NT2/D1 (cell line): ENCODE data around the gene NBPF1.
"Not testable (repeated sequence)": the region's sequence is repeated elsewhere in the genome, so short reads cannot be mapped to it uniquely, and the experiment has no call there.

Experiments
- DNase-seq: peaks from one replicate; pipeline ENCODE4 v3.0.0-alpha.2; 2011; ENCODE audit warnings: low read depth, low spot score
- H3K27me3 ChIP-seq: 2 replicates; pipeline ENCODE4 v1.6.0; 2011; ENCODE audit warnings: mild to moderate bottlenecking; ENCODE audit not compliant: insufficient read length, insufficient read depth
- H3K36me3 ChIP-seq: 2 replicates; pipeline ENCODE4 v1.6.1; 2011; ENCODE audit warnings: mild to moderate bottlenecking, low read length, mixed read lengths; ENCODE audit not compliant: insufficient read depth, insufficient read length
- H3K4me1 ChIP-seq: 2 replicates; pipeline ENCODE4 v1.5.1; 2011; ENCODE audit not compliant: insufficient read depth, insufficient read length
- H3K4me3 ChIP-seq: 2 replicates; pipeline ENCODE4 v1.5.1; 2011; ENCODE audit warnings: low read depth; ENCODE audit not compliant: insufficient read length
- H3K9ac ChIP-seq: 2 replicates; pipeline ENCODE4 v1.6.0; 2011; ENCODE audit warnings: low read depth; ENCODE audit not compliant: insufficient read length
- H3K9me3 ChIP-seq: 2 replicates; pipeline ENCODE4 v1.5.1; 2011; ENCODE audit warnings: mild to moderate bottlenecking, low read length; ENCODE audit not compliant: insufficient read depth
- SUZ12 ChIP-seq: IDR thresholded peaks from 2 replicates; pipeline ENCODE4 v1.6.1; 2011; ENCODE audit not compliant: insufficient read length, insufficient read depth; ENCODE audit errors: extremely low read depth
- YY1 ChIP-seq: IDR thresholded peaks from 2 replicates; pipeline ENCODE4 v1.6.1; 2011; ENCODE audit not compliant: insufficient read length, insufficient read depth
- ZNF274 ChIP-seq: IDR thresholded peaks from 2 replicates; pipeline ENCODE4 v1.6.1; 2011; ENCODE audit warnings: mild to moderate bottlenecking, low read depth, low read length

NBPF1 gene

DNA sequence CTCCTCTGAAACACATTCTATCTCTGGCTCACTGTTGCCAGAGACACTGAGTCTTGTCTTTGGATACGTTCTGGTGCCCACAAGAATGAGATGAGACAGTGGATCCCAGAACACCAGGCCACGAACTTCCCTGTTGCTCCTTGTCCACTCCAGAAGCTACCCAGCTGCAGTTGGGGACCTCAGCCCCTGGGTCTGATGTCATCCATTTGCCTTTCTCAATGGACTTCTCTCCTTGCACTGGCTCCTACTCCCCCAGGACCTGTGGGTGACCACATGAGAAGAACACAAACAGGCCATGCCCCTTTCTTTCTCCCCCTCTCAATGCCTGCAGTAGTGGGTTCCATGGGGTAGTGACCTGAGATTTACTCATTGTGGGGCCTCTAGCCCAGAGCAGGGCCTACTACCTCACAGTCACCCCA is 5.9 kb downstream of the NBPF1 start:
- TF ChIP-seq SUZ12 (no peak), ZNF274 (no peak), YY1 (no peak)
- Histone ChIP-seq H3K9ac (no peak overlapping the region), H3K27me3 (peaks cover 16% of the 10 kb centered on the region), H3K4me3 (no peak overlapping the region), H3K4me1 (no peaks in the 10 kb centered on the region), H3K9me3 (no peaks in the 10 kb centered on the region), H3K36me3 (peaks cover 39% of the 10 kb centered on the region)
- no peak for DNase-seq

DNA sequence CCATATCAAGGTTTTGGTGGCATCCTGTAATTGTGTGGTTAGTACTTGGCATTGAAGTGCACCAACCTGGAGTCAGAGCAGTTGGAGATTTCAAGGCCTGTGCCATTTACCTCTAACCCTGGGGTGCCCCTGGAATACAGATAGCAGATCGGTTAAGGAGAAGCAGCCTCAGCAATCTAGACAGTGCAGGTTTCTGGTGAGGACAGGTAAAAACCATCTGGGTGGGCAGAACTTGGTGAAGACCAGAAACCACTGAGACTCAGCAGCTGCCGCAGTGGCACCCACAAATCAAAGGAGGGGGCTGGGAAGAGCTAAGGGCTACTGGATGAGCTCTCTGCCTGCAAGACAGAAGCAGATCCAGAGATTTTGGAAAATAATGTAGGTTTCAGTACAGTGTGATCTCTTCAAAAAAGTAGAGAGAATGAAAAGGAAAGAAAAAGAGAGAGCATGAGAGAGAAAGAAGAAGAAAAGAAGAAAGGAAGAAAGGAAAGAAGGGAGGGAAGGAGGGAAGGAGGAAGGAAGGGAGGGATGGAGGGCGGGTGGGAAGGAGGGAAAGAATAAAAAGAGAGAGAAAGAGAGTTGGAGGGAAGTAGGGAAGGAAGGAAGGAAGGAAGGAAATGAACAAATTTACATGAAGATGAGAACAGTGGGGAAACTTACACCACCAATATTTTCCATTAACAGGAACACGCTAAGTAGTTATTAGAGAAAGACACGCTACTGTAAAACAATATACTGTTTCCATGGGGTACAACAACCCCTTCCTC is 6.5 kb downstream of the NBPF1 start:
- H3K9me3 ChIP-seq, H3K4me3 ChIP-seq, H3K9ac ChIP-seq, DNase-seq, H3K4me1 ChIP-seq: not testable (repeated sequence)
- peaks cover 39% of the 10 kb centered on the region for H3K36me3 ChIP-seq
- H3K27me3 ChIP-seq = peaks cover 10% of the 10 kb centered on the region

DNA sequence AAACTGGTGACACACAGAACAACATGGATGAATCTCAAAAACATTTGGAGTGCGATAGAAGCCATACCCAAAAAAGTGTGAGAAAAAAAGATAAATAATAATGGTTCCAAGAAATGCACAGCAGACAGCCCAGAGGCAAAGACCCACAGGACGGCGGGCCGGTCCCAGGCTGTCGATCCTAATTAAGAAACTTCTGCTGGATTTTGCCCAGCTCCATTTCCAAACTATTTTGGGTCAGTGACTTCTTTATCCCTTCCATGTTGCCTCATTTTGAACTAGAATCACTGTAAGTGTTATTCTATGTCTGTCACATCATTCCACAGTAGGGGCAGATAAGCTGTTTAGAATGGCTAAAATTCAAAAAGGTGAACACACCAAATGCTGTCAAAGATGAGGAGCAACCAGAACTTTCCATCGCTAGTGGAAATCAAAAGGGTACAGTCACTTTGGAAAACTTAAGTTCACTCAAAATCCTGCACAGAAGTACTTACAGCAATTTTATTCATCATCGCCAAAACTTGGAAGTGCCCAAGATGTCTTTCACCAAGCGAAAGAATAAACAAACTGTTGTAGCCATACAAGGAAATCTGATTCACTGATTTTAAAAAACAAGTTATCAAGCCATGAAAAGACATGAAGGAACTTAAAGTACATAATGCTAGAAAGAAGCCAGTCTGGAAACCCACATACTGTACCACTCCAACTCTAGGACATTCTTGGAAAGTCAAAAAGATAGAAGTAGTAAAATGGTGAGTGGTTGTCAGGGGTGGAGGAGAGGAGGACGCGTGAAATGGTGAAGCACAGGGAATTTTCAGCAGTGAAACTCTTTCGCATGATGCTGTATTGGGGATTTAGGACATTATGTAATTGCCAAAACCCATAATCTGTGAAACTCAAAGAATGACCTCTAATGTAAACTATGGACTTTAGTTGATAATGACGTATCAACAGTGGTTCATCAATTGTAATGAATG is 7.5 kb downstream of the NBPF1 start:
- DNase-seq = no peak
- Histone ChIP-seq H3K9me3 (no peaks in the 10 kb centered on the region), H3K9ac (no peak overlapping the region), H3K27me3 (no peaks in the 10 kb centered on the region), H3K4me3 (no peak overlapping the region), H3K4me1 (no peaks in the 10 kb centered on the region), H3K36me3 (peaks cover 39% of the 10 kb centered on the region)
- TF ChIP-seq YY1 = no peak
- no peak for TF ChIP-seq ZNF274
- TF ChIP-seq SUZ12 = no peak

DNA sequence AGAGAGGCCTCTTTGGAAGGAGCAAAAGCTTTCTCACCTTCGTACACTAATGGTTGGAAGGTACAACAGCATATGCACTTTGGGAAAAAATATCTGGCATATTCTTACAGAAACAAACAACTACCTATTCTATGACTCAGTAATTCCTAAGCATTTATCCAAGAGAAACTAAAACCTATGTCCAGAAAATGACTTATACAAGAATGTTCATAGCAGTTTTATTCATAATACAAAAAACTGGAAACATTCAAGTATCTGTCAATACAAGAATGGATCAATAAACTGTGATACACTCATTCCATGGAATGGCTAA is 8.2 kb downstream of the NBPF1 start:
- DNase-seq = no peak
- no peak overlapping the region for H3K9ac ChIP-seq
- H3K9me3 ChIP-seq = no peaks in the 10 kb centered on the region
- H3K36me3 ChIP-seq = peaks cover 39% of the 10 kb centered on the region
- no peak overlapping the region for H3K4me3 ChIP-seq
- H3K4me1 ChIP-seq = no peaks in the 10 kb centered on the region
- H3K27me3 ChIP-seq = no peaks in the 10 kb centered on the region
- TF ChIP-seq ZNF274 (no peak), YY1 (no peak), SUZ12 (no peak)

DNA sequence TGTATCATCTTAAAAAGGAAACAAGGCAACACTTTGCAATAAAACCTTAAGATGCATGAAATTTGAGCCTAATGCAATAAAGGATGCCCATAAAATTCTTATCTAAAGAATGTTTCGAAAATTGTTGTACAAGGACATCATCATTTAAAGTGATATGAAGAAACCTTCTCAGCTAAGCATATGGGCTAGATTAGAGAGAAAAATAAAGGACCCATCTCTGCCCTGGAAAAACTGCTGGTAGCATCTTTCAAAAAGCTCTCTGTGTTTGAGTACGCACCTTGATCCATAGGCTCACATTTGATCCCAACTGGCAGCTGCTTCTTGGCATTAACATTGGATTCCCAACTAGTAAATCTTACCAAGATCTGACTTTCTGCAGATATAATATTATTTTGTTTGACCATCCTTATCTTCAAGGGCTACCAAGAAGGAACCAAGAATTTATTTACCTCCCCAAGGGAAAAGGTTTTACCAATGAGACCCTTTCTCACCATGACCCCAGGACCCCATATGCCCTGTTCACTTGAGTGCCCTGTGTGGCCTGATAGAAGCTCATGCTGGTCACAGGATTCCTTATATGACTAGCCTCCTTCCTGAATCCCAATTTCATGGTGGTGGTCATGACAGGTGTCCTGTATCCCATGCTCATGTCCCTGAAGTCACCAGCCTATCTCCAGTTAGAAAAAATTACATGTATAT is 8.7 kb downstream of the NBPF1 start:
- DNase-seq, H3K4me1 ChIP-seq, H3K9ac ChIP-seq, H3K4me3 ChIP-seq, H3K9me3 ChIP-seq, H3K27me3 ChIP-seq: not testable (repeated sequence)
- H3K36me3 ChIP-seq = peaks cover 39% of the 10 kb centered on the region

DNA sequence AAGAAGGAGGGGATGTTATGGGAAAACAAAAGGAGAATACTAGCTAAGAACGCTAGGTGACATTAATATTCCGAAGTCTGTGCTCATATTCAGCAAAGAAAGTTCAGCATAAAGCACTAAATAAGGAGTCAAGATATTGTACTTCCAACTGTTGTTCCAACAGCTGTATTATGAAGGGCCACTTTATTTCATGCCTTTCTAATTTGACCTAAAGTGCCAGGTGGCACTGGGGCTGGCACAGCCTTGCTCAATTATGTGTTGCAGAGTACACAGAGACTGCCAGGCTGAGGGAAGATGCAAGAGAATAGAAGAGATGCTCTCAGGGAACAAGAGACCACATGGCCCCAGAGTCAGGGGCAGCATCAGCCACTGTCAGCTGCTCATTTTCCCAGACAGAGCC is 9.7 kb downstream of the NBPF1 start:
- H3K9ac ChIP-seq = not testable (repeated sequence)

DNA sequence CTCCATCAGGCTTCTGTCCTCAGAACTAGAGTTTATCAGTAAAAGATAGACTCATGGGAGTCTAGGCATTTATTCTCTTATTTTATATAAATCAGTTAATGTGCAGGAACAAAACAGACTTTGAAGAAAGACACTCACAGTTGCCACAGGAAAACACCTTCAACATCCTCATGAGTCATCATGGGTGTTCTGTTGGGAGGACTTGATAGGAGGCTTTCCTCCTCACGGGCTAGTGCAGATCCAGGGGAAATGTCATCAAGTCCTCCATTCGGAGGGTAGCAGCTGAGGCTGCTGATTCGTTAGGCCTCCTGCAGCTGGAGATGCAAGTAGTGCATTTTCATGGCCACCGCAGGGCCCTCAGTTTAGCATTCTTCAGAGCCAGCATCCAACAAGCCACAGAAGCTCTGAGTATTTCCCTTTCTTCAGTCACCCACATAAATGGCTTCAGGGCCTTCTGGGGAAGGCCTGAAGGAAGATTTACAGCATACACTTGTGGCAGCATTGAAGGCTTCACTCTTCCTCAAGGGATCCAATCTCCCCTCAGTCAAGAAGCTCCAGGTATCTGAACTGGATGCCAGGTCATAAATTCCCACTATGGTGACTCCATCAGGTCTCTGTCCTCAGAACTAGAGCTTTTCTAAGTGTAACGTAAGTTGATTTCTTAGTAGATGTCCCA is 10.9 kb downstream of the NBPF1 start:
- H3K9ac ChIP-seq, H3K4me1 ChIP-seq, H3K27me3 ChIP-seq, DNase-seq, H3K4me3 ChIP-seq, H3K9me3 ChIP-seq: not testable (repeated sequence)
- peaks cover 25% of the 10 kb centered on the region for H3K36me3 ChIP-seq

More for the DNA sequence above, 9.7 kb downstream of the NBPF1 start:
- not testable (repeated sequence) for H3K4me3 ChIP-seq, H3K27me3 ChIP-seq, H3K9me3 ChIP-seq, DNase-seq, H3K4me1 ChIP-seq
- H3K36me3 ChIP-seq = peaks cover 36% of the 10 kb centered on the region

DNA sequence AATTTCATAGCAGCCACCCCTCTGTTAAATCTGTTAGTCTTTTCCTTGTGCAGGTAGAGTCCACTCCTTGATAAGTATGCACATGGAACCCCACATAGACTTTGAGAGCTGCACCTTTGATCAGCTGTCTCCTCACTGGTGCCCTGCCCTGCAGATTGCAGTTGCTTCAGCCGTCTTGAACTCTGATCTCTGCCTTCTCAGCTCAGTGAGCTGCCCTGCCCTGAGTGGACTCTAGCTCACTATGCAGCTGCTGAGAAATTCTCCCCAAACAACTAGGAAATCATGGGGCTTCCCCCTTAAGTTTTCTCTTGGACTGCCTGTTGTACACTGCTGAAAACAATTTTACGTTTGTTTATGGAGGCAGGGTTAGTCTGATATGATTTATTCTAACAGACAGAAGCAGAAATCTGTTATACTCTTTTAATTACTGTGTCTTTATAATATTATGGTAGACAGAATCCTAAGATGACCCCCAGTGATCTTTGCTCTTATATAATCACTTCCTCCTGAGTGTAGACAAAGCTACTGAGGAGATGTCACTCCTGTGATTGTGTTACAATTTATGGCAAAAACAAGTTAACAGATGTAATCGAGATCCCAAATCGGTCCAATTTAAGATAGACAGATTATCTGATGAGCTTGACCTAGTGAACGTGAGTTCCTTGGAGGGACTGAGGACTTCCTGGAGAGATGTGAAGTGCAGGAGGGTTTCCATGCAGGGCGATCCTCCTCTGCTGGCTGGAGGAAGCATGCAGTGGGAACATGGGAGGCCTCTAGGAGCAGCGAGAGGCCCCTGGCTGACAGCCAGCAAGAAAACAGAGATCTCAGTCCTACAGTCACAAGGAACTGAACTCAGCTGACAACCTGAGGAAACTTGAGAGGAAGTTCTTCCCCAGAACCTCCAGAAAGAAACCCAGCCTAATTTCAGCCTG is 12.2 kb downstream of the NBPF1 start:
- not testable (repeated sequence) for H3K9me3 ChIP-seq, H3K27me3 ChIP-seq, H3K4me1 ChIP-seq, DNase-seq, H3K4me3 ChIP-seq, H3K9ac ChIP-seq
- H3K36me3 ChIP-seq = peaks cover 12% of the 10 kb centered on the region

DNA sequence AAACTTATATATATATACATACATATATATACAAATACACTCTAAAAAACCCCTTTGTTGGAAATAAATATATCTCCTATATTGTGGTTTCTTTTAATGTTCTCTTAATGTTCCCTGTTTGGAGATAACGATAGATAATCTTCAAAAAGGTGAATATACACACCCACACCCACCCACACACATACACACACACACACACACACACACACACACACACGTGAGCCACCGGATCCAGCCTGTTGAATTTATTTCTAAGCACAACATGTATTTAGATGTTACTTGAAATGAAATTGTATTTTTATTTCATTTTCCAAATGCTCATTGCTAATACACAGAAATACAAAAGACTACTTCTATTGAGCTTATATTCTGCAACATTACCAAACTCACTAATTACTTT is 14.0 kb downstream of the NBPF1 start:
- not testable (repeated sequence) for H3K9me3 ChIP-seq, H3K27me3 ChIP-seq, H3K9ac ChIP-seq, DNase-seq, H3K4me3 ChIP-seq, H3K36me3 ChIP-seq, H3K4me1 ChIP-seq
